Gastrocnemius medialis (tissue), 4 donors: Measurements from ENCODE around the gene LRRIQ3. TPM values are rescaled to one million over a fixed set of nuclear protein-coding genes. Genes with fewer than 3 reads are reported as not detected.

Experiments used
- ATAC-seq, 2 donors: fragments of 150-250 bp; one replicate each; pipeline ENCODE4 v1.9.1; 2016
- DNase-seq, 2 donors: peaks; one replicate each; pipeline ENCODE4 v3.0.0-alpha.2; 2019
- H3K27ac ChIP-seq, 4 donors: fragments of 200-600 bp; sonication (generic); 1 replicate in 1 of 4; 2 replicates in 3 of 4; pipeline ENCODE4 v1.5.1; 2016 to 2018; ENCODE audit warnings: mild to moderate bottlenecking in 2 of 4, moderate library complexity in 1 of 4
- H3K27me3 ChIP-seq, 3 donors: fragments of 200-600 bp; sonication (generic) in 2 of 3; 1 replicate in 1 of 3; 2 replicates in 2 of 3; pipeline versions ENCODE4 v1.5.1 to v1.6.0; 2016 to 2019; ENCODE audit warnings: mild to moderate bottlenecking in 1 of 3, moderate library complexity in 1 of 3
- H3K36me3 ChIP-seq, 2 donors: fragments of 200-600 bp; sonication (generic) in 1 of 2; one replicate each; pipeline ENCODE4 v1.5.1; 2017 to 2018
- H3K4me1 ChIP-seq, 2 donors: fragments of 200-600 bp; sonication (generic) in 1 of 2; one replicate each; pipeline ENCODE4 v1.5.1; 2016 to 2017; ENCODE audit warnings: mild to moderate bottlenecking in 2 of 2
- H3K4me3 ChIP-seq, 4 donors: fragments of 200-600 bp; sonication (generic) in 3 of 4; 1 replicate in 1 of 4; 2 replicates in 3 of 4; pipeline ENCODE4 v1.5.1; 2016 to 2019; ENCODE audit warnings: mild to moderate bottlenecking in 2 of 4
- H3K9me3 ChIP-seq, 3 donors: fragments of 200-600 bp; sonication (generic) in 2 of 3; 1 replicate in 1 of 3; 2 replicates in 2 of 3; pipeline ENCODE4 v1.5.1; 2016 to 2019
- POLR2A ChIP-seq, 2 donors: fragments of 450-650 bp; IDR thresholded peaks; one replicate each; pipeline ENCODE4 v1.6.1; 2017; ENCODE audit warnings: antibody characterized with exemption in 2 of 2, mild to moderate bottlenecking in 2 of 2, moderate library complexity in 2 of 2
- in situ Hi-C, 4 donors: fragments of 200-750 bp; cut with MboI; loops; one replicate each; pipeline versions ENCODE4 v1.15.0 to v1.8.0; 2017; ENCODE audit warnings: low sequenced_read_pairs in 4 of 4
- intact Hi-C: fragments of 100-400 bp; cut with DNase I; formaldehyde crosslinking; loops from one replicate; pipeline ENCODE4 v1.15.1; 2023; ENCODE audit warnings: low total_unique reads
- total RNA-seq, 4 donors: library from RNA; depleted of rRNA; stranded (reverse); fragments of >200 nt; gene quantifications; one replicate each; pipeline versions ENCODE4 v1.1.0 to v1.2.3, GENCODE V29; 2016
- TF ChIP-seq, protein P1 (sequence below), 5 experiments: fragments of 450-650 bp in 3 of 5; fragments of 200-600 bp in 2 of 5; sonication (generic) in 2 of 5; IDR thresholded peaks in 4 of 5; conservative IDR thresholded peaks in 1 of 5; 1 replicate in 4 of 5; 2 replicates in 1 of 5; pipeline ENCODE4 v1.5.1; 2016 to 2019; ENCODE audit warnings: antibody characterized with exemption in 5 of 5, mild to moderate bottlenecking in 3 of 5, moderate library complexity in 3 of 5

LRRIQ3 gene
- total RNA-seq, 4 donors from 2014 or later, result 0.52 to 2.2 (median 0.56) TPM; not detected in 1

DNA sequence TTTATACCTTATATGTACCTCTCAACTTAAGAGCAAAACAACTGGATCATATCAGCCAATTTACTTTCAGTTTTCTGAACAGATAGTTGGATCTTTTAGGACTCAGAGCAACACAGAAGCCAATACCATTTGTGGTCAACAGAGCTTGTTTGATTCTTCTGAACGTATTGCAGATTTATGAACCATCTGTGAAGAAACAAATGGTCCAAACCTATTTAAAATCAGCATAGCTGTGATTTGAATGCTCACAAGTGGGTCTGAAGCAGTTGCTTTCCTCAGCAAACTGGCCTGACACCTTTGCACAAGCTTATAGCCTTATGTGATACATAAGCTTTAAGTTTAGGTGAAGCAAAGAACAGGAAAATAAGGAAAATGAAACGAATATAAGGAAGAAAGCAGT is 147.6 kb downstream of the LRRIQ3 start:
- Histone ChIP-seq H3K4me3 (no peak overlapping the region), H3K27ac (no peak overlapping the region), H3K4me1 (no peaks in the 10 kb centered on the region), H3K9me3 (no peaks in the 10 kb centered on the region), H3K27me3 (no peaks in the 10 kb centered on the region), H3K36me3 (no peaks in the 10 kb centered on the region)
- ATAC-seq (no peak), DNase-seq (no peak)
- in situ Hi-C loops, result no loop called here
- no peak for TF ChIP-seq POLR2A (IDR thresholded peaks at IDR 0.05)
- TF ChIP-seq, protein P1, sequence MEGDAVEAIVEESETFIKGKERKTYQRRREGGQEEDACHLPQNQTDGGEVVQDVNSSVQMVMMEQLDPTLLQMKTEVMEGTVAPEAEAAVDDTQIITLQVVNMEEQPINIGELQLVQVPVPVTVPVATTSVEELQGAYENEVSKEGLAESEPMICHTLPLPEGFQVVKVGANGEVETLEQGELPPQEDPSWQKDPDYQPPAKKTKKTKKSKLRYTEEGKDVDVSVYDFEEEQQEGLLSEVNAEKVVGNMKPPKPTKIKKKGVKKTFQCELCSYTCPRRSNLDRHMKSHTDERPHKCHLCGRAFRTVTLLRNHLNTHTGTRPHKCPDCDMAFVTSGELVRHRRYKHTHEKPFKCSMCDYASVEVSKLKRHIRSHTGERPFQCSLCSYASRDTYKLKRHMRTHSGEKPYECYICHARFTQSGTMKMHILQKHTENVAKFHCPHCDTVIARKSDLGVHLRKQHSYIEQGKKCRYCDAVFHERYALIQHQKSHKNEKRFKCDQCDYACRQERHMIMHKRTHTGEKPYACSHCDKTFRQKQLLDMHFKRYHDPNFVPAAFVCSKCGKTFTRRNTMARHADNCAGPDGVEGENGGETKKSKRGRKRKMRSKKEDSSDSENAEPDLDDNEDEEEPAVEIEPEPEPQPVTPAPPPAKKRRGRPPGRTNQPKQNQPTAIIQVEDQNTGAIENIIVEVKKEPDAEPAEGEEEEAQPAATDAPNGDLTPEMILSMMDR (IDR thresholded peaks at IDR 0.05 in 4 of 5, conservative IDR thresholded peaks at IDR 0.05 in 1 of 5), result no peak
- intact Hi-C loops, result no loop called here

DNA sequence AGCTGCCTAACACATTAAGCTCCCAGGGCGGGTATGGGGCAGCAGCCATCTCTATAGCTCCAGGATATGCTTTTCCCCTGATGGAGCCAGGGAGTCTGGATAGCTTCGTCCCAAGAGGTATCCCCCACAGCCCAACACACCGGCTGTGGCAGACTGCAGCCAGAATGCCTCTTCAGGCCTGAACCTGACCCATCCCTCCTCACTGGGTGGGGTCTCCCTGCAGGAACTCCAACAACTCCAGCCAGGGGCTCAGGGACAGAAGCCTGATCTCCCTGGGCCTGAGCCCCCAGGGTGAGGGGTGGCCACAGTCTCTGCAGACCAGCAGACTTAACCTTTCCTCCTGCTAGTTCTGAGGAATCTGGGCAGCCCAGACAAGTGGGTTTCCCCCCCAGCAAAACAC is 159.9 kb downstream of the LRRIQ3 start:
- no peak for DNase-seq
- in situ Hi-C loops, result no loop called here

DNA sequence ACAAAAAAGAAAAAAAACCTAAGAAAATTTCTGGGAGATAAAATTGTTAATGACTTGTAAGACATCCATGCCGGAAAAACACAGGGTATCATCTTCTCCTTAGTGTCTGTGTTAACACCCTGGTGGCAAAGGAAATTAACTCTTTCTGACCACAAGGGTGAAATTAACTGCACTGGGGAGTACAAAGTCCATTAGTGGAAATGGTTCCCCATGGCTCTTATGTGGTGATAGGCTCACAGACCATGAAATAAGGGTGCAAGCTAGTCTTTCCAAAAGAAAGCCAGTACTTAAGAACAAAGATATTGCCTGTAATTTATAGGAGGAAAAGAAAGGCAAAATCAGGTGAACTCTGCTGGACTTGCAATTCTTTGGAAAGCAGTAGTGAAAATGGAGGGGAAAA is 185.4 kb downstream of the LRRIQ3 start:
- Histone ChIP-seq H3K9me3 (no peaks in the 10 kb centered on the region), H3K4me1 (no peaks in the 10 kb centered on the region), H3K36me3 (no peaks in the 10 kb centered on the region), H3K27ac (no peak overlapping the region), H3K27me3 (no peaks in the 10 kb centered on the region), H3K4me3 (no peak overlapping the region)
- intact Hi-C loops (no loop called here), in situ Hi-C loops (no loop called here)
- DNase-seq (no peak), ATAC-seq (no peak)
- TF ChIP-seq, protein P1 (IDR thresholded peaks at IDR 0.05 in 4 of 5, conservative IDR thresholded peaks at IDR 0.05 in 1 of 5), result no peak
- TF ChIP-seq POLR2A (IDR thresholded peaks at IDR 0.05), result no peak

More for the DNA sequence above, 159.9 kb downstream of the LRRIQ3 start:
- H3K27ac ChIP-seq, result no peak overlapping the region
- H3K27me3 ChIP-seq, result no peaks in the 10 kb centered on the region
- H3K4me3 ChIP-seq, result no peak overlapping the region
- no peaks in the 10 kb centered on the region for H3K9me3 ChIP-seq
- TF ChIP-seq, protein P1 (IDR thresholded peaks at IDR 0.05 in 4 of 5, conservative IDR thresholded peaks at IDR 0.05 in 1 of 5), result no peak
- no peak for TF ChIP-seq POLR2A (IDR thresholded peaks at IDR 0.05)
- no peak for ATAC-seq
- H3K4me1 ChIP-seq, result no peaks in the 10 kb centered on the region
- no peaks in the 10 kb centered on the region for H3K36me3 ChIP-seq
- intact Hi-C loops, result no loop called here

DNA sequence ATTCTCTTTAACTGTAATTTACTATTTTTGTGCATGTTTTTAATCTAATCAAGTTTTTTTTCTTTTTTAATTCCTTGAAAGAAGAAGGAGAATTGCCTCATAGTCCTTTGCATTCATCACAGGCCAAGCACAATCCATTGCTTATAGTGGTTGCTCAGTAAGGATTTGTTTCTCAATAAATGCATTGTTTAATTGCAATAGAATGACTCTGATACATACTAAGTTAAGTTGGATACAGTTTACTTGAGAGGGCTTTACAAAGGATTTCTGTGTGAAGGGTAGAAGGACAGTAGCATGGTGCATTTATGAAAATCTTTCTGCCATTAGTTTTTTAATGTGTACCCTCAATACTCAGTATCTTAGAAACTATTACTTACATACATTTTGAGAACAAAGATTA is 186.2 kb downstream of the LRRIQ3 start:
- intact Hi-C loops (no loop called here), in situ Hi-C loops (no loop called here)
- ATAC-seq (no peak), DNase-seq (no peak)
- Histone ChIP-seq H3K4me1 (no peaks in the 10 kb centered on the region), H3K27ac (no peak overlapping the region), H3K4me3 (no peak overlapping the region), H3K36me3 (no peaks in the 10 kb centered on the region), H3K27me3 (no peaks in the 10 kb centered on the region), H3K9me3 (no peaks in the 10 kb centered on the region)
- TF ChIP-seq POLR2A (IDR thresholded peaks at IDR 0.05), result no peak
- TF ChIP-seq, protein P1 (IDR thresholded peaks at IDR 0.05 in 4 of 5, conservative IDR thresholded peaks at IDR 0.05 in 1 of 5), result no peak

DNA sequence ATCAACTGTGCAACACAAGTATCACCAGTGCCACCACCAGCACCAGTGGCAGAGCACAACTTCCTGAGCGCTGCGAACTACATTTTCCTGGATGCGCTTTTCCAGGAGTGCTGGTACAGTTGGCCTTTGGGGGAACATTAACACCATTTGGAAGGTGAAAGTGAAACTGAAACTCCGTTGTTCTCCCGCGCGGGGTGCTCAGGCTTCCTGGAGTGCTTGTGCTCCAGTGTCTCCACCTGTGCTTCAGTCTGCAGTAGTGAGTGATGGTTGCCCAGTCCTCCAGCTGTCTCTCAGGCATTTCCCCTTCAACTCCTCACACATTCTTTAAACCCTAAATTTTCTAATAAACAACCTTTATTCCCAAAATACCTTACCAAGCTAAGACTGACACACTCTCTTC is 187.8 kb downstream of the LRRIQ3 start:
- in situ Hi-C loops, result no loop called here
- no peaks in the 10 kb centered on the region for H3K36me3 ChIP-seq
- no peak overlapping the region for H3K27ac ChIP-seq
- TF ChIP-seq, protein P1 (IDR thresholded peaks at IDR 0.05 in 4 of 5, conservative IDR thresholded peaks at IDR 0.05 in 1 of 5), result no peak
- intact Hi-C loops, result no loop called here
- no peaks in the 10 kb centered on the region for H3K27me3 ChIP-seq
- no peak for DNase-seq
- H3K4me3 ChIP-seq, result no peak overlapping the region
- ATAC-seq, result no peak
- no peaks in the 10 kb centered on the region for H3K4me1 ChIP-seq
- no peaks in the 10 kb centered on the region for H3K9me3 ChIP-seq
